Measurements from ENCODE around the gene OSBPL7. TPM values are rescaled to one million over a fixed set of nuclear protein-coding genes. Genes with fewer than 3 reads are reported as not detected.

The OSBPL7 gene
- total RNA-seq, 2 donors from 2014 or later: 18.2 to 42.2 TPM

DNA sequence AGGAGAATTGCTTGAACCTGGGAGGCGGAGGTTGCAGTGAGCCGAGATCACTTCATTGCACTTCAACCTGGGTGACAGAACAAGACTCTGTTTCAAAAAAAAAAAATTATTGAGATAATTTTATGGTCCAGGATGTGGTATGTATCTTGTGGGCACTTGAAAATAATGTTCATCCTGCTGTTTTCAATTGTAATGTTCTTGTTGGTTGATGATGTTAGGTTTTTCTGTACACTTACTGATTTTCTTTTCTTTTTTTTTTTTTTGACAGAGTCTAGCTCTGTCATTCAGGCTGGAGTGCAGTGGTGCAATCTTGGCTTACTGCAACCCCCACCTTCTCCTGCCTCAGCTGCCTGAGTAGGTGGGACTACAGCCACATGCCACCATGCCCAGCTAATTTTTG, 58.9 kb downstream of the OSBPL7 start:
- intact Hi-C loops (cut with DNase I): no loop called here
- DNase-seq (no peak), ATAC-seq (no peak)
- Histone ChIP-seq H3K27me3 (no peaks in the 10 kb centered on the region), H3K9me3 (peaks cover 0 to 10% (median 0%) of the 10 kb centered on the region in 3 donors), H3K4me3 (no peak overlapping the region), H3K27ac (no peak overlapping the region), H3K4me1 (no peaks in the 10 kb centered on the region), H3K36me3 (replicated peaks in 1 of 2; ENCODE audit: insufficient read depth in 1 of 2, low read depth in 2 of 2) (no peaks in the 10 kb centered on the region)
- no peak for TF ChIP-seq POLR2A (IDR thresholded peaks at IDR 0.05)
- TF ChIP-seq, protein P1, sequence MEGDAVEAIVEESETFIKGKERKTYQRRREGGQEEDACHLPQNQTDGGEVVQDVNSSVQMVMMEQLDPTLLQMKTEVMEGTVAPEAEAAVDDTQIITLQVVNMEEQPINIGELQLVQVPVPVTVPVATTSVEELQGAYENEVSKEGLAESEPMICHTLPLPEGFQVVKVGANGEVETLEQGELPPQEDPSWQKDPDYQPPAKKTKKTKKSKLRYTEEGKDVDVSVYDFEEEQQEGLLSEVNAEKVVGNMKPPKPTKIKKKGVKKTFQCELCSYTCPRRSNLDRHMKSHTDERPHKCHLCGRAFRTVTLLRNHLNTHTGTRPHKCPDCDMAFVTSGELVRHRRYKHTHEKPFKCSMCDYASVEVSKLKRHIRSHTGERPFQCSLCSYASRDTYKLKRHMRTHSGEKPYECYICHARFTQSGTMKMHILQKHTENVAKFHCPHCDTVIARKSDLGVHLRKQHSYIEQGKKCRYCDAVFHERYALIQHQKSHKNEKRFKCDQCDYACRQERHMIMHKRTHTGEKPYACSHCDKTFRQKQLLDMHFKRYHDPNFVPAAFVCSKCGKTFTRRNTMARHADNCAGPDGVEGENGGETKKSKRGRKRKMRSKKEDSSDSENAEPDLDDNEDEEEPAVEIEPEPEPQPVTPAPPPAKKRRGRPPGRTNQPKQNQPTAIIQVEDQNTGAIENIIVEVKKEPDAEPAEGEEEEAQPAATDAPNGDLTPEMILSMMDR (IDR thresholded peaks at IDR 0.05): no peak
- WGBS, 2 donors: 72 to 79% methylated on average over 2 of the region's 2 CpGs

DNA sequence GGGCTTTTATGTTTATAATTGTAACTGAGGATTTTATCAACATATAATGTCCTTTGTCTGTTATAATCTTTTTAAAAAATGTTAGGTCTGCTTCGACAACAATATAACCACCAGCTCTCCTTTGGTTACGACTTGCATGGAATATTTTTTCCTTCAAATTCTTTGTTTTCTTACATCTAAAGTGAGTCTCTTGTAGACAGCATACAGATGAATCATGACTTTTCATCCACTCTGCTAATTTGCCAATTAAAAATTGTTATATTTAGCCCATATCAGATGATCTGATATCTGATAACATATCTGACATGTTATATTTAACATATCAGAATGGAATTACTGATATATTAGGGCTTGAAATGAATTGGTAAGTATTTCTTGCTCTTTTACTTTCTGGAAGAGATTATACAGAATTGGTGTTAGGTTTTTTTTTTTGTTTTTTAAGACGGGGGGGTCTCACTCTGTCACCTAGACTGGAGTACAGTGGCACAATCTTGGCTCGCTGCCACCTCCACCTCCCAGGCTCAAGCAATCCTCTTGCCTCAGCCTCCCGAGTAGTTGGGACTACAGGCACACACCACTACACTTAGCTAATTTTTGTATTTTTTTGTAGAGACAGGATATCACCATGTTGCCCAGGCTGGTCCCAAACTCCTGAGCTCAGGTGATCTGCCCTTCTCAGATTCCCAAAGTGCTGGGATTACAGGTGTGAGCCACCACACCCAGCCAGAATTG, 61.0 kb downstream of the OSBPL7 start:
- H3K27me3 ChIP-seq: no peaks in the 10 kb centered on the region
- no peaks in the 10 kb centered on the region for H3K4me1 ChIP-seq
- H3K27ac ChIP-seq: no peak overlapping the region

DNA sequence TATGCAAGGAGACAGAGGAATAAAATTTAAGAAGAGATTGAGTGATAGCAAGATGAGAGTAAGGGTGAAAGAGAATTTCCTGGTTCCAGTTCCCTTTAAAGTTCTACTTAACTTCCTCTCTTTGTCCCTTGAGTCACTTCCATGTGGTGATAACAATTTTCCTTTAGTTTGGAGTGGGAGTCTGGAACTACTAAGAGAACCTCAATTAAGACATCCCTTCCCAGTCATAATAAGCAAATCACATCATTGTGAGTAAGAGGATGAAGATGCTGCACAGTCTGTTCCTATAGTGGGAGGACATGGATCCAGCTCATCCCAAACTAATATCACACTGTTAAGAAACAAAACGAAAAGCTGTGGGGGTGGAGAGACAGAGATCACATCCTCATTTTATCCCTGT, 64.2 kb downstream of the OSBPL7 start:
- intact Hi-C loops (cut with DNase I): no loop called here
- 23 to 27% methylated on average over 1 of the region's 1 CpG for WGBS, 2 donors
- Histone ChIP-seq H3K36me3 (replicated peaks in 1 of 2; ENCODE audit: insufficient read depth in 1 of 2, low read depth in 2 of 2) (no peaks in the 10 kb centered on the region), H3K27ac (no peak overlapping the region), H3K9me3 (peaks cover 0 to 10% (median 0%) of the 10 kb centered on the region in 3 donors), H3K4me1 (no peaks in the 10 kb centered on the region), H3K27me3 (no peaks in the 10 kb centered on the region), H3K4me3 (no peak overlapping the region)
- DNase-seq (no peak), ATAC-seq (no peak)
- TF ChIP-seq, protein P1 (IDR thresholded peaks at IDR 0.05): no peak
- TF ChIP-seq POLR2A (IDR thresholded peaks at IDR 0.05): no peak

More for the DNA sequence above, 61.0 kb downstream of the OSBPL7 start:
- Histone ChIP-seq H3K36me3 (replicated peaks in 1 of 2; ENCODE audit: insufficient read depth in 1 of 2, low read depth in 2 of 2) (no peaks in the 10 kb centered on the region), H3K9me3 (peaks cover 0 to 10% (median 0%) of the 10 kb centered on the region in 3 donors), H3K4me3 (no peak overlapping the region)
- intact Hi-C loops (cut with DNase I): no loop called here
- WGBS, 2 donors: 47 to 56% methylated on average over 5 of the region's 5 CpGs
- ATAC-seq (no peak), DNase-seq (no peak)
- TF ChIP-seq, protein P1 (IDR thresholded peaks at IDR 0.05): no peak
- no peak for TF ChIP-seq POLR2A (IDR thresholded peaks at IDR 0.05)

Other genes with a start within 250 kb of the OSBPL7 start
- gene KPNB1, start 171.9 kb downstream of the OSBPL7 start, total RNA-seq: 100 to 1,000 TPM in 1 of 2 donors, 10 to 100 TPM in 1; 73.4 to 137 TPM
- gene TBKBP1, start 127.6 kb downstream of the OSBPL7 start, total RNA-seq: 10 to 100 TPM in 1 of 2 donors, 1 to 10 TPM in 1; 8.0 to 13.2 TPM
- 1 to 10 TPM in 1 of 2 donors, not detected in 1; 1.0 TPM for gene TBX21, start 88.6 kb downstream of the OSBPL7 start, total RNA-seq
- gene MRPL10, start 9.7 kb upstream of the OSBPL7 start, total RNA-seq: 10 to 100 TPM in 1 of 2 donors, 1 to 10 TPM in 1; 4.3 to 29.8 TPM
- not detected for gene LRRC46, start 9.9 kb upstream of the OSBPL7 start, total RNA-seq
- gene SCRN2, start 19.5 kb upstream of the OSBPL7 start, total RNA-seq: 10 to 100 TPM; 37.2 to 45.7 TPM
- gene SP6, start 29.4 kb upstream of the OSBPL7 start, total RNA-seq: under 1 TPM; 0.26 to 0.99 TPM
- 1 to 10 TPM; 4.7 to 6.3 TPM for gene SP2, start 74.4 kb upstream of the OSBPL7 start, total RNA-seq
- gene PNPO, start 119.8 kb upstream of the OSBPL7 start, total RNA-seq: 10 to 100 TPM; 27.8 to 55.4 TPM
- gene PRR15L, start 136.1 kb upstream of the OSBPL7 start, total RNA-seq: 10 to 100 TPM; 36.6 to 63.3 TPM
- gene CDK5RAP3, start 149.3 kb upstream of the OSBPL7 start, total RNA-seq: 100 to 1,000 TPM; 209 to 588 TPM
- gene COPZ2, start 216.0 kb upstream of the OSBPL7 start, total RNA-seq: 10 to 100 TPM in 1 of 2 donors, 1 to 10 TPM in 1; 7.0 to 43.5 TPM
- gene NFE2L1, start 226.6 kb upstream of the OSBPL7 start, total RNA-seq: 10 to 100 TPM; 39.4 to 74.2 TPM

Measured in body of pancreas (tissue), 4 donors.